Prostate gland (tissue), 2 donors: ENCODE measurements around the gene CHMP3. TPM values are rescaled to one million over a fixed set of nuclear protein-coding genes. Genes with fewer than 3 reads are reported as not detected.

Experiments used
- DNase-seq: peaks from one replicate; pipeline ENCODE4 v3.0.0-alpha.2; 2019; ENCODE audit warnings: low spot score
- H3K27ac ChIP-seq, 2 donors: fragments of 200-600 bp; sonication (generic); 2 replicates each; pipeline ENCODE4 v1.5.1; 2017 to 2019
- H3K27me3 ChIP-seq: fragments of 200-600 bp; sonication (generic); replicated peaks from 2 replicates; pipeline ENCODE4 v1.5.1; 2019; ENCODE audit not compliant: insufficient read depth
- H3K36me3 ChIP-seq, 2 donors: fragments of 200-600 bp; sonication (generic); 1 replicate in 1 of 2; 2 replicates in 1 of 2; pipeline versions ENCODE4 v1.5.1 to v1.8.1; 2017 to 2019
- H3K4me1 ChIP-seq: fragments of 200-600 bp; sonication (generic); replicated peaks from 2 replicates; pipeline ENCODE4 v1.5.1; 2019
- H3K4me3 ChIP-seq, 2 donors: fragments of 200-600 bp; sonication (generic); 2 replicates each; pipeline ENCODE4 v1.5.1; 2017 to 2019
- H3K9me3 ChIP-seq: fragments of 200-600 bp; sonication (generic); 2 replicates; pipeline ENCODE4 v1.5.1; 2017
- POLR2A ChIP-seq: fragments of 450-650 bp; IDR thresholded peaks from one replicate; pipeline ENCODE4 v1.6.1; 2016; ENCODE audit warnings: antibody characterized with exemption, mild to moderate bottlenecking
- POLR2AphosphoS5 ChIP-seq: sonication (generic); formaldehyde crosslinking; IDR thresholded peaks from one replicate; pipeline ENCODE4 v1.6.1; 2017; ENCODE audit warnings: antibody characterized with exemption
- WGBS: methylation state at CpG from one replicate; pipeline ENCODE4 v1.1.5; 2018; 5-methylcytosine and 5-hydroxymethylcytosine counted together
- intact Hi-C: fragments of 100-400 bp; cut with DNase I; formaldehyde crosslinking; loops from one replicate; pipeline ENCODE4 v1.14.2; 2022
- total RNA-seq, 2 donors: library from RNA; depleted of rRNA; stranded (reverse); fragments of >200 nt; gene quantifications; one replicate each; pipeline ENCODE4 v1.1.0, GENCODE V29; 2016
- TF ChIP-seq, protein P1 (sequence below), 4 experiments: fragments of 200-600 bp in 2 of 4; fragments of 450-650 bp in 2 of 4; sonication (generic) in 2 of 4; IDR thresholded peaks; 1 replicate in 3 of 4; 2 replicates in 1 of 4; pipeline ENCODE4 v1.5.1; 2016 to 2019; ENCODE audit warnings: antibody characterized with exemption in 4 of 4, mild to moderate bottlenecking in 2 of 4, moderate library complexity in 2 of 4

Gene CHMP3
- total RNA-seq, 2 donors from 2014 or later: 109 to 126 TPM

DNA sequence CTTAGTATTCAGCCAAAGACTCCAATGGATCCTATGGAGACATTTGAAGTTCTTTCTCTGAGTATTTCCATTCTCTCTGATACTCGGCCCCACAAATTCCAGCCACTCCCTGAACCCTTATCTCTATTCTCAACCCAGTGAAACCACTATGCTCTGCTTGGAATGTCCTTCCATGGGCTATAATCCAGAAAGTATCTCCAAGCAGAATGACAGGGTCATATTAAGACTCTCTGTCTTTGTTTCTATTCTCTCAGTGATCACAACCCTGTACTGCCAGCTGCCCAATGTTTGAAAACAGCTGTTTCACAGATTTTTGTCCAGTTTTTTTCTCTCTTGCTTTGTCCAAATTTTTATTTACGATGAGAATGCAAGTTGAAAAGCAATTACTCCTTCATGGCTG, 21.9 kb downstream of the CHMP3 start:
- H3K9me3 ChIP-seq: no peaks in the 10 kb centered on the region
- intact Hi-C loops: no loop called here
- no peaks in the 10 kb centered on the region for H3K27me3 ChIP-seq
- H3K4me3 ChIP-seq: no peak overlapping the region
- no peaks in the 10 kb centered on the region for H3K4me1 ChIP-seq
- DNase-seq: no peak
- 71% methylated on average over 2 of the region's 2 CpGs for whole genome bisulfite sequencing
- no peak overlapping the region for H3K27ac ChIP-seq
- no peak for TF ChIP-seq POLR2A
- no peak for TF ChIP-seq POLR2AphosphoS5
- TF ChIP-seq, protein P1, sequence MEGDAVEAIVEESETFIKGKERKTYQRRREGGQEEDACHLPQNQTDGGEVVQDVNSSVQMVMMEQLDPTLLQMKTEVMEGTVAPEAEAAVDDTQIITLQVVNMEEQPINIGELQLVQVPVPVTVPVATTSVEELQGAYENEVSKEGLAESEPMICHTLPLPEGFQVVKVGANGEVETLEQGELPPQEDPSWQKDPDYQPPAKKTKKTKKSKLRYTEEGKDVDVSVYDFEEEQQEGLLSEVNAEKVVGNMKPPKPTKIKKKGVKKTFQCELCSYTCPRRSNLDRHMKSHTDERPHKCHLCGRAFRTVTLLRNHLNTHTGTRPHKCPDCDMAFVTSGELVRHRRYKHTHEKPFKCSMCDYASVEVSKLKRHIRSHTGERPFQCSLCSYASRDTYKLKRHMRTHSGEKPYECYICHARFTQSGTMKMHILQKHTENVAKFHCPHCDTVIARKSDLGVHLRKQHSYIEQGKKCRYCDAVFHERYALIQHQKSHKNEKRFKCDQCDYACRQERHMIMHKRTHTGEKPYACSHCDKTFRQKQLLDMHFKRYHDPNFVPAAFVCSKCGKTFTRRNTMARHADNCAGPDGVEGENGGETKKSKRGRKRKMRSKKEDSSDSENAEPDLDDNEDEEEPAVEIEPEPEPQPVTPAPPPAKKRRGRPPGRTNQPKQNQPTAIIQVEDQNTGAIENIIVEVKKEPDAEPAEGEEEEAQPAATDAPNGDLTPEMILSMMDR (IDR thresholded peaks at IDR 0.05): no peak
- no peaks in the 10 kb centered on the region for H3K36me3 ChIP-seq

DNA sequence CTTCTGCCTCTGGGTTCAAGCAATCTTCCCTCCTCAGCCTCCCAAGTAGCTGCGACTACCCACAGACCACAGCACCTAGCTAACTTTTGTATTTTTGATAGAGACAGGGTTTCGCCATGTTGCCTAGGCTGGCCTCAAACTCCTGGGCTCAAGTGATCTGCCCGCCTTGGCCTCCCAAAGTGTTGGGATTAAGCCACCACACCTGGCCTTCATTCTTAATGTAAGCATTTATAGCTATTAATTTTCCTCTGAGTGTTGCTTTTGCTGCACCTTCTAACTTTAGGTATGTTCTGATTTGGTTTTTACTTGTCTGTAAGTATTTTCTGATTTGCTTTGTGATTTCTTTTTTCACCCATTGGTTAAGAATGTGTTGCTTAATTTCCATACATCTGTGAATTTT, 29.7 kb downstream of the CHMP3 start:
- H3K27me3 ChIP-seq: no peaks in the 10 kb centered on the region
- no peak overlapping the region for H3K27ac ChIP-seq
- DNase-seq: no peak
- no peaks in the 10 kb centered on the region for H3K9me3 ChIP-seq
- TF ChIP-seq POLR2AphosphoS5: no peak
- TF ChIP-seq, protein P1 (IDR thresholded peaks at IDR 0.05): no peak
- no peak for TF ChIP-seq POLR2A
- 99% methylated on average over 3 of the region's 3 CpGs for WGBS
- H3K36me3 ChIP-seq: no peaks in the 10 kb centered on the region
- no peak overlapping the region for H3K4me3 ChIP-seq
- H3K4me1 ChIP-seq: no peaks in the 10 kb centered on the region
- intact Hi-C loops: no loop called here

GRCh38 chr2:86525421-86526340, 37.6 kb downstream of the CHMP3 start:
- no peaks in the 10 kb centered on the region for H3K9me3 ChIP-seq
- H3K36me3 ChIP-seq: no peaks in the 10 kb centered on the region
- DNase-seq: no peak
- intact Hi-C loops: no loop called here
- no peaks in the 10 kb centered on the region for H3K27me3 ChIP-seq
- H3K27ac ChIP-seq: no peak overlapping the region
- H3K4me1 ChIP-seq: no peaks in the 10 kb centered on the region
- H3K4me3 ChIP-seq: no peak overlapping the region
- WGBS: 84% methylated on average over 11 of the region's 11 CpGs
- TF ChIP-seq POLR2AphosphoS5 (no peak), POLR2A (no peak)
- TF ChIP-seq, protein P1 (IDR thresholded peaks at IDR 0.05): no peak

DNA sequence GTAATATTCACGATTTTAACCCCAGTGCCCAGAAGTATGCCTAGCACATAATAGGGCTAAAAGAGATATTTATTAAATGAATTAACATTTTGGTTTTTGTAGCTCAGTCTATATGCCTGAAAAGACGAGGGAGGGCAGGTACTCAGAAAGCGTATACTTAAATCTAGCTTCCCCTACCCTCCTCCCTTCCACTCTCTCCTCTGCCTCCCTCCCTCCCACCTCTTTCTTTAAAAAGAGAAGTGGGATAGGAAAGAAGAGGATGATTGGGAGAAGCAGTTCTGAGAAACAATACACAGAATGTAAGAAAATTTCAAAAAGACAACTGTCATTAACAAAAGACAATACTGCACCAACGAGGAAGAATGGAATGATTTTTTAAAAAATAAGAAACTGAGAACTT, 39.8 kb downstream of the CHMP3 start:
- DNase-seq: no peak
- Histone ChIP-seq H3K27ac (no peak overlapping the region), H3K4me1 (no peaks in the 10 kb centered on the region), H3K27me3 (no peaks in the 10 kb centered on the region), H3K4me3 (no peak overlapping the region), H3K9me3 (no peaks in the 10 kb centered on the region), H3K36me3 (no peaks in the 10 kb centered on the region)
- WGBS: 94% methylated on average over 4 of the region's 4 CpGs
- intact Hi-C loops: no loop called here
- TF ChIP-seq POLR2AphosphoS5: no peak
- no peak for TF ChIP-seq POLR2A
- TF ChIP-seq, protein P1 (IDR thresholded peaks at IDR 0.05): no peak

- WGBS: 86% methylated on average over 2 of the region's 2 CpGs
- no peak for DNase-seq
- Histone ChIP-seq H3K36me3 (no peaks in the 10 kb centered on the region), H3K9me3 (no peaks in the 10 kb centered on the region), H3K27ac (no peak overlapping the region), H3K4me1 (no peaks in the 10 kb centered on the region), H3K27me3 (no peaks in the 10 kb centered on the region), H3K4me3 (no peak overlapping the region)
- intact Hi-C loops: no loop called here
- TF ChIP-seq POLR2AphosphoS5: no peak
- TF ChIP-seq POLR2A: no peak
- TF ChIP-seq, protein P1 (IDR thresholded peaks at IDR 0.05): no peak
Observed at GRCh38 chr2:86522711-86523110, 40.5 kb downstream of the CHMP3 start.
